Skeletal muscle cell (primary cell): Measurements from ENCODE around the gene ARHGAP22.

Experiments
- DNase-seq: peaks from one replicate; pipeline ENCODE4 v3.0.0-alpha.2; 2010; ENCODE audit warnings: low read depth
- H3K4me3 ChIP-seq: 2 replicates; pipeline ENCODE4 v1.5.1; 2011; ENCODE audit warnings: low read depth, mild to moderate bottlenecking, control low read depth, low read length, moderate library complexity

The ARHGAP22 gene

GRCh38 chr10:48506147-48506917 lies 98.5 kb downstream of the ARHGAP22 start:
- DNase-seq: no peak
- no peak overlapping the region for H3K4me3 ChIP-seq

- no peak for DNase-seq
- H3K4me3 ChIP-seq: no peak overlapping the region
Observed at GRCh38 chr10:48505394-48506112, 99.3 kb downstream of the ARHGAP22 start.

GRCh38 chr10:48504141-48504885 lies 100.6 kb downstream of the ARHGAP22 start:
- H3K4me3 ChIP-seq: no peak overlapping the region
- no peak for DNase-seq

- no peak for DNase-seq
- no peak overlapping the region for H3K4me3 ChIP-seq
Observed at GRCh38 chr10:48503293-48503911, 101.5 kb downstream of the ARHGAP22 start.

- no peak overlapping the region for H3K4me3 ChIP-seq
- DNase-seq: no peak
Observed at GRCh38 chr10:48502791-48503190, 102.1 kb downstream of the ARHGAP22 start.

- no peak overlapping the region for H3K4me3 ChIP-seq
- no peak for DNase-seq
Observed at GRCh38 chr10:48501787-48502771, 102.8 kb downstream of the ARHGAP22 start.

- no peak overlapping the region for H3K4me3 ChIP-seq
- DNase-seq: no peak
Observed at GRCh38 chr10:48501226-48501625, 103.6 kb downstream of the ARHGAP22 start.

- no peak for DNase-seq
- no peak overlapping the region for H3K4me3 ChIP-seq
Observed at GRCh38 chr10:48500771-48501170, 104.1 kb downstream of the ARHGAP22 start.

GRCh38 chr10:48498940-48499510 lies 105.8 kb downstream of the ARHGAP22 start:
- DNase-seq: no peak
- no peak overlapping the region for H3K4me3 ChIP-seq

GRCh38 chr10:48497780-48498770 lies 106.8 kb downstream of the ARHGAP22 start:
- DNase-seq: no peak
- H3K4me3 ChIP-seq: no peak overlapping the region

- peak; percentile 45 for DNase-seq
- no peak overlapping the region for H3K4me3 ChIP-seq
Observed at GRCh38 chr10:48496831-48497779, 107.8 kb downstream of the ARHGAP22 start.

GRCh38 chr10:48496105-48496830 lies 108.6 kb downstream of the ARHGAP22 start:
- no peak overlapping the region for H3K4me3 ChIP-seq
- DNase-seq: no peak

GRCh38 chr10:48495282-48496045 lies 109.4 kb downstream of the ARHGAP22 start:
- no peak overlapping the region for H3K4me3 ChIP-seq
- no peak for DNase-seq

GRCh38 chr10:48494611-48495010 lies 110.3 kb downstream of the ARHGAP22 start:
- DNase-seq: no peak
- no peak overlapping the region for H3K4me3 ChIP-seq

- no peak for DNase-seq
- no peak overlapping the region for H3K4me3 ChIP-seq
Observed at GRCh38 chr10:48494073-48494472, 110.8 kb downstream of the ARHGAP22 start.
